Endodermal cell (in vitro differentiated cells): ENCODE data around the gene TNFAIP2. TPM values are rescaled to one million over a fixed set of nuclear protein-coding genes. Genes with fewer than 3 reads are reported as not detected.

ENCODE experiments used
- DNase-seq: peaks from one replicate; pipeline ENCODE4 v3.0.0-alpha.2; 2017
- H3K27ac ChIP-seq: 2 replicates; pipeline ENCODE4 v1.5.1; 2013; ENCODE audit warnings: mild to moderate bottlenecking, low read depth, low read length, moderate library complexity
- H3K27me3 ChIP-seq: 2 replicates; pipeline ENCODE4 v1.6.1; 2013; ENCODE audit warnings: mild to moderate bottlenecking, low read length, moderate library complexity; ENCODE audit not compliant: insufficient read depth, control insufficient read depth, poor library complexity, severe bottlenecking
- H3K36me3 ChIP-seq: 2 replicates; pipeline ENCODE4 v1.7.0; 2013; ENCODE audit warnings: mild to moderate bottlenecking, low read length, moderate library complexity; ENCODE audit not compliant: control insufficient read depth, insufficient read depth
- H3K4me1 ChIP-seq: one replicate; pipeline ENCODE4 v1.7.0; 2013; ENCODE audit warnings: low read length; ENCODE audit not compliant: control insufficient read depth, insufficient read depth
- H3K4me3 ChIP-seq: 2 replicates; pipeline ENCODE4 v1.5.1; 2013; ENCODE audit warnings: mild to moderate bottlenecking, low read length, moderate library complexity
- H3K9ac ChIP-seq: 2 replicates; pipeline ENCODE4 v1.6.1; 2013; ENCODE audit warnings: mild to moderate bottlenecking, low read length, moderate library complexity; ENCODE audit not compliant: poor library complexity, severe bottlenecking; ENCODE audit errors: extremely low read depth
- H3K9me3 ChIP-seq: 2 replicates; pipeline ENCODE4 v1.6.1; 2013; ENCODE audit warnings: mild to moderate bottlenecking, low read length, moderate library complexity; ENCODE audit not compliant: control insufficient read depth
- H3K27ac Mint-ChIP-seq: 2 replicates; pipeline ENCODE4 v1.8.0; 2020; ENCODE audit warnings: mixed read lengths
- H3K27me3 Mint-ChIP-seq: 2 replicates; pipeline ENCODE4 v1.8.0; 2021; ENCODE audit warnings: mild to moderate bottlenecking, mixed read lengths; ENCODE audit not compliant: insufficient read depth
- H3K36me3 Mint-ChIP-seq: 2 replicates; pipeline ENCODE4 v1.8.0; 2020; ENCODE audit warnings: low read depth, mixed read lengths
- H3K4me1 Mint-ChIP-seq: 2 replicates; pipeline ENCODE4 v1.8.0; 2020; ENCODE audit warnings: mixed read lengths
- H3K4me3 Mint-ChIP-seq: 2 replicates; pipeline ENCODE4 v1.8.0; 2020; ENCODE audit warnings: mild to moderate bottlenecking, moderate library complexity, mixed read lengths
- H3K9me3 Mint-ChIP-seq: 2 replicates; pipeline ENCODE4 v1.8.0; 2020; ENCODE audit warnings: mild to moderate bottlenecking, mixed read lengths
- CTCF ChIP-seq: fragments of 200-600 bp; sonication (generic); conservative IDR thresholded peaks from 2 replicates; pipeline ENCODE4 v1.5.0; 2021; ENCODE audit warnings: antibody characterized with exemption, mild to moderate bottlenecking
- WGBS, 2 experiments: methylation state at CpG; one replicate each; pipeline versions ENCODE4 v1.1.5 to v1.1.7; 2013; ENCODE audit warnings: missing lambda C conversion rate in 2 of 2, mixed read lengths in 1 of 2; ENCODE audit not compliant: insufficient coverage in 1 of 2, insufficient read length in 1 of 2; 5-methylcytosine and 5-hydroxymethylcytosine counted together
- total RNA-seq, 2 donors: library from RNA; stranded (reverse); fragmentation: NEBNext Ultra II Directional in 1 of 2; extraction: Animal tissue kit (Norgen Biotek cat#: 25700) in 1 of 2; gene quantifications; 2 replicates in 1 of 2; 3 replicates in 1 of 2; pipeline ENCODE4 v1.2.1, GENCODE V29; 2021

Gene TNFAIP2
- total RNA-seq, 2 donors from 2014 or later, result 16.8 to 19.4 TPM

- Mint-ChIP-seq H3K4me3 (no peak overlapping the region), H3K4me1 (peaks cover 11% of the 10 kb centered on the region), H3K9me3 (no peaks in the 10 kb centered on the region), H3K36me3 (peaks cover 7% of the 10 kb centered on the region), H3K27ac (no peak overlapping the region), H3K27me3 (peaks cover 10% of the 10 kb centered on the region)
- Histone ChIP-seq H3K36me3 (peaks cover 5% of the 10 kb centered on the region), H3K4me3 (no peak overlapping the region), H3K27ac (no peak overlapping the region), H3K27me3 (no peaks in the 10 kb centered on the region), H3K9ac (no peak overlapping the region), H3K9me3 (no peaks in the 10 kb centered on the region), H3K4me1 (no peaks in the 10 kb centered on the region)
- no peak for DNase-seq
- no peak for TF ChIP-seq CTCF
- 89 to 94% methylated on average over 21 to 26 of the region's 26 CpGs for WGBS, 2 experiments
Measured at GRCh38 chr14:103135333-103136260, 12.3 kb downstream of the TNFAIP2 start.

GRCh38 chr14:103136388-103137271 is 13.4 kb downstream of the TNFAIP2 start:
- Histone ChIP-seq H3K4me1 (no peaks in the 10 kb centered on the region), H3K9me3 (no peaks in the 10 kb centered on the region), H3K27ac (no peak overlapping the region), H3K4me3 (no peak overlapping the region), H3K36me3 (peaks cover 5% of the 10 kb centered on the region), H3K9ac (no peak overlapping the region), H3K27me3 (no peaks in the 10 kb centered on the region)
- WGBS, 2 experiments, result 81 to 86% methylated on average over 15 to 20 of the region's 20 CpGs
- DNase-seq, result peak; percentile 89
- peaks cover 7% of the 10 kb centered on the region for H3K36me3 Mint-ChIP-seq
- no peaks in the 10 kb centered on the region for H3K9me3 Mint-ChIP-seq
- peak overlapping the region; percentile 44 for H3K27ac Mint-ChIP-seq
- no peak for TF ChIP-seq CTCF
- peaks cover 11% of the 10 kb centered on the region for H3K4me1 Mint-ChIP-seq
- H3K4me3 Mint-ChIP-seq, result no peak overlapping the region
- peaks cover 14% of the 10 kb centered on the region for H3K27me3 Mint-ChIP-seq

GRCh38 chr14:103137689-103138300 is 14.5 kb downstream of the TNFAIP2 start:
- Mint-ChIP-seq H3K27ac (no peak overlapping the region), H3K9me3 (no peaks in the 10 kb centered on the region), H3K36me3 (peaks cover 7% of the 10 kb centered on the region), H3K4me1 (peaks cover 20% of the 10 kb centered on the region), H3K4me3 (no peak overlapping the region), H3K27me3 (peaks cover 14% of the 10 kb centered on the region)
- no peak for DNase-seq
- Histone ChIP-seq H3K27ac (no peak overlapping the region), H3K9ac (no peak overlapping the region), H3K9me3 (no peaks in the 10 kb centered on the region), H3K4me1 (no peaks in the 10 kb centered on the region), H3K27me3 (no peaks in the 10 kb centered on the region), H3K36me3 (peaks cover 5% of the 10 kb centered on the region), H3K4me3 (no peak overlapping the region)
- no peak for TF ChIP-seq CTCF
- 89 to 92% methylated on average over 19 to 22 of the region's 22 CpGs for WGBS, 2 experiments
